Stomach smooth muscle (tissue), 2 donors: ENCODE measurements around the gene PTPN1.

Experiments used
- H3K27ac ChIP-seq: one replicate; pipeline ENCODE4 v1.7.0; 2013; ENCODE audit warnings: mild to moderate bottlenecking, low read length, inconsistent platforms
- H3K27me3 ChIP-seq, 2 donors: one replicate each; pipeline ENCODE4 v1.7.0; 2013; ENCODE audit warnings: low read length in 2 of 2; ENCODE audit not compliant: insufficient read depth in 2 of 2, control insufficient read depth in 1 of 2
- H3K36me3 ChIP-seq, 2 donors: one replicate each; pipeline ENCODE4 v1.7.0; 2013; ENCODE audit warnings: low read length in 2 of 2; ENCODE audit not compliant: control insufficient read depth in 2 of 2, insufficient read depth in 2 of 2
- H3K4me1 ChIP-seq: one replicate; pipeline ENCODE4 v1.7.0; 2013; ENCODE audit warnings: low read length; ENCODE audit not compliant: control insufficient read depth, insufficient read depth
- H3K4me3 ChIP-seq, 2 donors: one replicate each; pipeline ENCODE4 v1.7.0; 2013; ENCODE audit warnings: low read length in 2 of 2
- H3K9ac ChIP-seq, 2 donors: one replicate each; pipeline ENCODE4 v1.7.0; 2013; ENCODE audit warnings: low read length in 2 of 2, mild to moderate bottlenecking in 1 of 2
- H3K9me3 ChIP-seq, 2 donors: one replicate each; pipeline ENCODE4 v1.7.0; 2013; ENCODE audit warnings: low read length in 2 of 2; ENCODE audit not compliant: control insufficient read depth in 2 of 2
- donor health status: healthy.
- donor health status: Pancreatic carcinoma.

PTPN1 gene

DNA sequence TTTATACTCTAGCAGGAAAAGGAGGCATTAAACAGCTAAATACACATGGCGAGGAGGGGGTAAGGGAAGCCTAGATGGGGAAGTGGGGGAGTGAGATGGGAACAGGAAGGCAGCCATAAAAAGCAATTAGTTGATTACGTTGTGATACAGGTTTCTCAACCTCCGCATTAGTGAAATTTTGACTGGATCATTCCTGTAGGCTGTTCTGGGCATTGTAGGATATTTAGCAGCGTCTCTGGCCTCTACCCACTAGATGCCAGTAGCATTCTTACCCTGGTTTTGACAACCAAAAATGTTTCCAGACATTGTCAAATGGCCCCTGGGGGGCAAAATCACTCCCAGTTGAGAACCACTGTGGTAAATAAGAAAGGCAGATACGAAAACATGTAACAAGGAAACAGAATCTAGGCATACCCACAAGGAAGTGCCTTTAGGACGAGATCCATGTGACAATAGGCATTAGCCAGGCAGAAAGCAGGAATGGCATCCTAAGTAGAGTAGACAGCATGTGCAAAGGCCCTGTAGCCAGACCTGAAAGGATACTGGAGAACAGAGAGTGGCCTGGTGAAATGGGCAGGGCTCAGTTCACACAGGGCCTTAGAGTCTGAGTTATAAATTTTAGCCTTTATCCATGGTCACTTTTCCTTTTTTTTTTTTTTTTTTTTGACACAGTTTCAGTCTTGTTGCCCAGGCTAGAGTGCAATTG lies 25.8 kb upstream of the PTPN1 start:
- Histone ChIP-seq H3K27ac (peak overlapping the region; percentile 87), H3K27me3 (no peaks in the 10 kb centered on the region), H3K9ac (peak overlapping the region in 1 of 2 donors; percentile 66), H3K4me3 (peak overlapping the region; percentile 59 to 86), H3K36me3 (no peaks in the 10 kb centered on the region), H3K9me3 (no peaks in the 10 kb centered on the region), H3K4me1 (peaks cover 8% of the 10 kb centered on the region)

DNA sequence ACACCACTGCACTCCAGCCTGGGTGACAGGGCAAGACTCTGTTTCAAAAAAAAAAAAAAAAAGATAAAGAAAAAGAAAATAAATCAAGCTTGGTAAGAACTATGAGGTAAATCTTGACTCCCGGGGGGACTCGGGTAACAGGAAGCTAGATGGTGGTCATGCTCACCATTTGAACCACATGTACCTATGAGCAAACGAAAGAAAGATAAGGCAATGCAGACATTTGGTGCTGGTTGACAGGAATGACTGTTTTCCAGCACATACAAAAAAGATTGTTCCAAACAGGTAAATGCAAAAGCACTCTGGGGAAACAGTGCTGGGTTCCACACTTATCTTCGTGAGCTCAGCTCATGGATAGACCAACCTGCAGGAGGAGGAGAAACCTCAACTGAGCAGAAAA lies 22.8 kb upstream of the PTPN1 start:
- H3K27me3 ChIP-seq = no peaks in the 10 kb centered on the region
- no peaks in the 10 kb centered on the region for H3K36me3 ChIP-seq
- H3K4me1 ChIP-seq = peaks cover 8% of the 10 kb centered on the region
- H3K9ac ChIP-seq = no peak overlapping the region
- no peak overlapping the region for H3K4me3 ChIP-seq
- no peaks in the 10 kb centered on the region for H3K9me3 ChIP-seq
- no peak overlapping the region for H3K27ac ChIP-seq

DNA sequence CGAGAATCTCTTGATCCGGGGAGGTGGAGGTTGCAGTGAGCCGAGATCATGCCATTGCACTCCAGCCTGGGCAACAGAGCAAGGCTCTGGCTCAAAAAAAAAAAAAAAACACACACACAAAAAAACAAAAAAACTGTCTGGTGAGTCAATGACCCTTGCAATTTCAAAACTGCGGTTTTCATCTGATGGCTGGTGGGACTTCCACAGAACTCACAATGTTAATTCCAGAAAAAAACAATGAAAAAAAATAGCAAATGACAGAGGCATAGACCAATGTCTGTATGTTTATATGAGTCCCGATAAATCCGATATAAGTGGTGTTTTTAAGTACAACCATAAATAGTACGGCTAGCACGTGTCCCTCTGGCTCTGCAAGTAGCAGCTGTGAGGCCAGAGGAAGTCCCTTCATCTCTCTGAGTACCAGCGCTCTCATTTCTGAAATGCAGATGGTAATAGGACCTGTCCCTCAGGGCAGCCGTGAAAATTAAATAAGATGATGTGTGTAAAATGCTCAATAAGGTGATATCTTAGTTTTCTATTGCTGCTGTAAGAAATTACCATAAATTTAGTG lies 21.9 kb upstream of the PTPN1 start:
- no peak overlapping the region for H3K27ac ChIP-seq
- no peak overlapping the region for H3K9ac ChIP-seq
- no peaks in the 10 kb centered on the region for H3K36me3 ChIP-seq
- H3K9me3 ChIP-seq = no peaks in the 10 kb centered on the region
- no peaks in the 10 kb centered on the region for H3K27me3 ChIP-seq
- H3K4me3 ChIP-seq = no peak overlapping the region
- H3K4me1 ChIP-seq = peaks cover 7% of the 10 kb centered on the region

DNA sequence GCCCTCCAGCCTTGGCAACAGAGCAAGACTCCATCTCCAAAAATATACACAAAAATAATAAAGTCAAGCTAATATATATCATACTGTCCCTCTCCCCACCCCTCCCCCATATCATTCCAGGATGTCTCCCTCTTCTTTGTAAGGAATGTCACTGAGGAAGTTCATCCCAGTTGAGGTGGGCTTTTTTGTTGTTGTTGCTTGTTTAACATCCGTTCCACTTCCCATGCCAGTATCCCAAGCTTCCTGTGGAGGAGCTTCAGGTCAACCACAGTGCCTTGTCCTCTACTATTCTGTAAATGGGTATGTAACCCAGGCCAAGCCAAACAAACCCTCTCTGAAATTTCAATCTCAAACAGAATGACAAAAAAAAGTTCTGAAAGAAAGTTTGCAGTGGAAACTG lies 19.0 kb upstream of the PTPN1 start:
- H3K4me1 ChIP-seq = no peaks in the 10 kb centered on the region
- H3K27me3 ChIP-seq = no peaks in the 10 kb centered on the region

DNA sequence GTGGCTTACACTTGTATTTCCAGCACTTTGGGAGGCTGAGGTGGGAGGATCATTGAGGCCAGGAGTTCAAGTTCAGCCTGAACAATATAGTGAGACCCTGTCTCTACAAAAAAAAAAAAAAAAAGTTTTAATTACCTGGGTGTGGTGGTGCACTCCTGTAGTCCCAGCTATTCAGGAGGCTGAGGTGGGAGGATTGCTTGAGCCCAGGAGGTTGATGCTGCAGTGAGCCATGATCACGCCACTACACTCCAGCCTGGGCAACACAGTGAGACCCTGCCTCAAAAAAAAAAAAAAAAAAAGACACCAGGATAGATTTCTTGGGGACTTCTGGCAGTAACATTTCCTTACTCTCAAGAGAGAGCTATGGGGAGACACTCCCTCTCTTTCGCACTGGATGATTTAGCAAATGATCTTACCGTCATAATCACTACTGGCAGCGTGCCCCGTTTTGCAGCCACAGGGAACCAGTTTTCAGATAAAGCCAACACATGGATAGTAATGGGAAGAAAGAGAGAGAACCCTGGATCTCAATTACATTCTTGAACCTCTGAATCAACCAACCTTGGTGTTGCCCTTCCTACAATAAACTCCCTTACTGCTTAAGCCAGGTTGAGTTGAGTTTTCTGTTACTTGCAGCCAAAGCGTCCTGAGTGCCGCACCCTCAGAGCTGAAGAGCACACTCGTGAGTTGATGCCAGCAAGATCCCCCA lies 18.1 kb upstream of the PTPN1 start:
- H3K36me3 ChIP-seq = no peaks in the 10 kb centered on the region
- no peak overlapping the region for H3K9ac ChIP-seq
- no peak overlapping the region for H3K27ac ChIP-seq
- no peaks in the 10 kb centered on the region for H3K4me1 ChIP-seq
- no peaks in the 10 kb centered on the region for H3K27me3 ChIP-seq
- no peak overlapping the region for H3K4me3 ChIP-seq
- H3K9me3 ChIP-seq = no peaks in the 10 kb centered on the region

More for the DNA sequence above, 19.0 kb upstream of the PTPN1 start:
- Histone ChIP-seq H3K36me3 (no peaks in the 10 kb centered on the region), H3K27ac (no peak overlapping the region), H3K4me3 (no peak overlapping the region), H3K9ac (no peak overlapping the region), H3K9me3 (no peaks in the 10 kb centered on the region)

DNA sequence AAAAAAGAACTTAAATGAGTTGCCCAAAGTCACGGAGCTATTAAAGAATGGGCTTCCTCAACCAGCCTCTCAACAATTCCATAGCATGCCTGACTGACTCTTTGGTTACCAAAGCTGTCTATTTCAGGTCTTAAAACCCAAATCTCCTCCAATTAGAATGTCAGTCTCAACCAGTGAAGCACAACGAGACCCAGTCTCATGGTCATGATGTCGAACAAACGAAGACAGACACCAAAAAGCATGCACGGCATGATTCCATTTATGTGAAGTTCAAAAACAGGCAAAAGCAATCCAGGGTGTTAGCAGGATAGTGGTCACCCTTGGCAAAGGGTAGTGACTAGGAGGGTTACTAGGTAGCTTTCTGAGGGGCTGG lies 16.3 kb upstream of the PTPN1 start:
- no peak overlapping the region for H3K27ac ChIP-seq
- no peaks in the 10 kb centered on the region for H3K4me1 ChIP-seq
- no peak overlapping the region for H3K4me3 ChIP-seq

DNA sequence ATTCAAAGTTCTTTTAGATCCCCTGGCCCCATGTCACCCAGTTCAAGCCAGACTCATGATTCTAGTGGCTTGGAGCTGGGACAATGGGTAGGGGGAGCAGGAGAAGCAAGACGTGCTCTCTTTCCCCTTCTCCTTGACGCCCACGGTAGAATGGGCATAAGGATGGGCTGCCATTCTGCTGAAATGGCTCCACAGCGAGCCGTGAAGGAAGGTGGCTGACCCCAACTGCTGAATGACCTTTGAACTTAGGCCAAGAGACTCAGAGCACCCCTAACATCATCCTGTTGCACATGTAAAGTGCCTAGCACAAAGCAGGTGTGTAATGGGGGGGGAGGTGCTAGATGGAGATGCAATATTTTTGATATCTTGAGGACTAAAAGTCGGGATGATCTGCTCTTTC lies 15.8 kb upstream of the PTPN1 start:
- no peaks in the 10 kb centered on the region for H3K4me1 ChIP-seq
- H3K27me3 ChIP-seq = no peaks in the 10 kb centered on the region
- no peak overlapping the region for H3K4me3 ChIP-seq
- H3K27ac ChIP-seq = no peak overlapping the region
- no peaks in the 10 kb centered on the region for H3K36me3 ChIP-seq
- H3K9me3 ChIP-seq = no peaks in the 10 kb centered on the region
- no peak overlapping the region for H3K9ac ChIP-seq

More for the DNA sequence above, 16.3 kb upstream of the PTPN1 start:
- Histone ChIP-seq H3K9me3 (no peaks in the 10 kb centered on the region), H3K36me3 (no peaks in the 10 kb centered on the region), H3K27me3 (no peaks in the 10 kb centered on the region), H3K9ac (no peak overlapping the region)

DNA sequence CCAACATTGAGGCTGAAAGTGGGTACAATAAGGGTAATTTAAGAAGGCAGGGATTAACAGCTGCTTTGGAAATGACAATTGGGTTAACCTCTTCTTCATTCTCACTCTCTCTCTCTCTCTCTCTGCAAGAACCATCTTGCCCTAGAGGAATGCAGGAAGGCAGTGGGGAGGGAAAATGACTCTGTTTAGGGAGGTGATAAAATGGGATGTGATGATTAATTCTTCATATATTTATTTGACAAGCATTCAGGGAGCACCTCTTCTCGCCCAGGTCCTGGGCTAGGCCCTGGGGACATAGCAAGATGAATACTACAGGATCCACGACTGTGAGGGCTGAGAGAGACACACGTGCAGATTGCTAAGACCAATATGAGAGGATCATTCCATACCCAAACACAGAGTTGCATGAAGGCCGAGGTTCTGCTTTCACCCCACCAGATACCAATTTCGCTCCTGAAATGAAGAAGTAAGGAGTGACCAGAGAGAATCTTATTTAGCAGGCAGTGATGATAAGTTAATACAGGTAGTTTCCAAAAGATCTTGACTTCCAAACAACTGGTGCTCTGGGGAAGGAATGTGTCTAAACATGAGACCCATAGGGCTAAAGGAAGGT lies 13.3 kb upstream of the PTPN1 start:
- H3K9ac ChIP-seq = no peak overlapping the region
- H3K36me3 ChIP-seq = no peaks in the 10 kb centered on the region
- H3K4me3 ChIP-seq = no peak overlapping the region
- H3K27ac ChIP-seq = no peak overlapping the region
- no peaks in the 10 kb centered on the region for H3K4me1 ChIP-seq
- H3K9me3 ChIP-seq = no peaks in the 10 kb centered on the region
- H3K27me3 ChIP-seq = no peaks in the 10 kb centered on the region

DNA sequence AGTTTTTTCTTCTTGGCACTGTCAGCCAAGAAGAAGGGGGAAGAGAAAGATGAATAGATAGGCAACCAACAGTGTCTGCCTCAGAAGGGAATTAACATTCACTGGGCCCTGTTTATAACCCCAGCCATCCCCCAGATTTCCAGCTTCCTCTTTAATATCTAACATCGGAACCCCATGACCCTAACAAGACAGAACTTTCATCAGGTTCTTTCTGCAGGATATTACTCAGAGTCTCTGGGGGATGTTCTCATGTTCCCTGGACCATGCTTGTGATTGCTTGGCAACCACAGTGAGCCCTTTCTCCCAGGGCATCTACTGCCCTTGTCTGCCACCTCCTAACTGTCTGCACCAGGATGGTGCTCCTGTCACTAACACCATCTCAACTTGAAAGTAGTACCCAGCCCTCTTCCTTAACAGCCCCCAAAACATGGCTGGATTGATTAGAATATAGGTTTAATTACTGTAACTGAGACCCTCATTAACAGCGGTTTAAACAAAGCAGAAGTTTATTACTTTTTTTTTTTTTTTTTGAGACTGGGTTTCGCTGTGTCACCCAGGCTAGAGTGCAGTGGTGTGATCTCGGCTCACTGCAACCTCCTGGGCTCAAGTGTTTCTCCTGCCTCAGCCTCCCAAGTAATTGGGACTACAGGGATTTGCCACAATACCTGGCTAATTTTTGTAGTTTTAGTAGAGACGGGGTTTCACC lies 12.0 kb upstream of the PTPN1 start:
- H3K27me3 ChIP-seq = no peaks in the 10 kb centered on the region
- no peak overlapping the region for H3K4me3 ChIP-seq
- H3K9me3 ChIP-seq = no peaks in the 10 kb centered on the region
- no peak overlapping the region for H3K27ac ChIP-seq
- H3K36me3 ChIP-seq = no peaks in the 10 kb centered on the region
- H3K9ac ChIP-seq = no peak overlapping the region
- H3K4me1 ChIP-seq = no peaks in the 10 kb centered on the region

DNA sequence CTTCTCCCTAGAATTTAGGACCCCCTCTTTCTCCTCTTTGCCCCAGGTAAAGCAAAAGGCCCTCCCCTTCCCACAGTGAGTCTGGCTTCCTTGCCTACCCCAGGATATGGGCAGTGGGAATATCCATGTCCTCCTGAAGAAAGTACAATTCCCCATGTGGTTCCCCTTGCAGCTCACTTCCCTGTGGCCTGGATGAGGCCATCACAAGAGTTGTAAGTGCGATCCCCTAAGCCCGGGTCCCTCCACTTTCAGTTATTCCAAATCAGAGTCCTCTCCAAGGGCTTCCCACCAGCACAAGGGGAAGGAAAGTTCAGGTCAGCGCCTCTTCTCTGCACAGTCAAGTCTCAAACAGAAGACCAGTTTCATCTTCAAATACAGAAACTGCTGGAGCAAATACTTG lies 10.2 kb upstream of the PTPN1 start:
- Histone ChIP-seq H3K9ac (no peak overlapping the region), H3K36me3 (no peaks in the 10 kb centered on the region), H3K27me3 (no peaks in the 10 kb centered on the region), H3K9me3 (no peaks in the 10 kb centered on the region), H3K4me3 (no peak overlapping the region), H3K4me1 (no peaks in the 10 kb centered on the region), H3K27ac (no peak overlapping the region)
